ENCODE measurements around the gene NDUFAF2. TPM values are rescaled to one million over a fixed set of nuclear protein-coding genes. Genes with fewer than 3 reads are reported as not detected.

Gene NDUFAF2
- total RNA-seq, 1 donor from 2014 or later, result 27.5 TPM

GRCh38 chr5:60958088-60958487 is 13.1 kb downstream of the NDUFAF2 start:
- peaks cover 3% of the 10 kb centered on the region for H3K36me3 Mint-ChIP-seq
- H3K27me3 Mint-ChIP-seq, result no peaks in the 10 kb centered on the region
- no peaks in the 10 kb centered on the region for H3K4me1 Mint-ChIP-seq (ENCODE audit: unreplicated experiment)
- no peak overlapping the region for H3K4me3 Mint-ChIP-seq
- no peak for TF ChIP-seq CTCF (conservative IDR thresholded peaks at IDR 0.05)
- no peak for DNase-seq (ENCODE audit: extremely low spot score, unreplicated experiment)
- peaks cover 8% of the 10 kb centered on the region for H3K9me3 Mint-ChIP-seq
- H3K27ac Mint-ChIP-seq, result no peak overlapping the region

DNA sequence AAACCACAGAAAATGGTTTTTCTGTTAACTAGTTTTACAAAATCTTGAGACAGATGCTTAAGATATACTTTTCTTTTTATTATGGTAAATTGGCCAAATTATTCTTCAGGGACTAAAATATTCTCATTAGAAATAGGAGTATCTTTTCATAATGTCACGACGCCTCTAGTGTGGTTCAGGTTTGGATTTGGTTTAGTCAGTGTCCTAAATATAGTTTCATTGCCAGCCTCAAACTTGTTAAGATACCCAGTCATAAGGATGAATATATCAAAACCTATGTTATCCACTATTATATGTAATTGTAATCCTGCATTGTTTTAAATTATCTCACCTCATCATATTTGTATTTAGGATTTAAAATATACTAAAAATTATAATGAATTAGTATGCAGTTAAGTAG is 13.7 kb downstream of the NDUFAF2 start:
- peaks cover 8% of the 10 kb centered on the region for H3K9me3 Mint-ChIP-seq
- H3K36me3 Mint-ChIP-seq, result peaks cover 3% of the 10 kb centered on the region
- no peak for TF ChIP-seq CTCF (conservative IDR thresholded peaks at IDR 0.05)
- no peak overlapping the region for H3K27ac Mint-ChIP-seq
- no peaks in the 10 kb centered on the region for H3K27me3 Mint-ChIP-seq
- DNase-seq (ENCODE audit: extremely low spot score, unreplicated experiment), result no peak
- no peak overlapping the region for H3K4me3 Mint-ChIP-seq
- H3K4me1 Mint-ChIP-seq (ENCODE audit: unreplicated experiment), result no peaks in the 10 kb centered on the region

- H3K9me3 Mint-ChIP-seq, result peaks cover 8% of the 10 kb centered on the region
- H3K27me3 Mint-ChIP-seq, result no peaks in the 10 kb centered on the region
- DNase-seq (ENCODE audit: extremely low spot score, unreplicated experiment), result no peak
- no peaks in the 10 kb centered on the region for H3K4me1 Mint-ChIP-seq (ENCODE audit: unreplicated experiment)
- H3K36me3 Mint-ChIP-seq, result peaks cover 3% of the 10 kb centered on the region
- no peak overlapping the region for H3K4me3 Mint-ChIP-seq
- H3K27ac Mint-ChIP-seq, result no peak overlapping the region
- peak; percentile 62 for TF ChIP-seq CTCF (conservative IDR thresholded peaks at IDR 0.05)
These were observed 14.2 kb downstream of the NDUFAF2 start for GRCh38 chr5:60959156-60959555.

- H3K27ac Mint-ChIP-seq, result no peak overlapping the region
These were observed 15.6 kb downstream of the NDUFAF2 start for GRCh38 chr5:60960591-60960990.

DNA sequence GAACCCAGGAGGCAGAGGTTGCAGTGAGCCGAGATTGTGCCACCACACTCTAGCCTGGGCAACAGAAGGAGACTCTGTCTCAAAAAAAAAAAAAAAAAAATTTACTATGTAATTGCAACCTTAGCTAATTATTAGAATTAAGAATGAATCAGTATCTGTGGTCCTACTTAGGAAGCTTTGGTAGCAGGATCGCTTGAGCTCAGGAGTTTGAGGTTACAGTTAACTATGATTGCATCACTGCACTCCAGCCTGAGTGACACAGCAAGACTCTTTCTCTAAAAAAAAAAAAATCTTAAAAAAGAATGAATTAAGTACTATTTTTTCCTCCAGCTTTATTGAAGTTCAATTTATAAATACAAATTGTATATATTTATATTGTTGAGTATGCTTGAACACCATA is 16.7 kb downstream of the NDUFAF2 start:
- DNase-seq (ENCODE audit: extremely low spot score, unreplicated experiment), result no peak
- Mint-ChIP-seq H3K4me1 (ENCODE audit: unreplicated experiment) (no peaks in the 10 kb centered on the region), H3K27ac (no peak overlapping the region), H3K9me3 (no peaks in the 10 kb centered on the region), H3K4me3 (no peak overlapping the region), H3K36me3 (peaks cover 5% of the 10 kb centered on the region), H3K27me3 (no peaks in the 10 kb centered on the region)
- TF ChIP-seq CTCF (conservative IDR thresholded peaks at IDR 0.05), result no peak

More at GRCh38 chr5:60960591-60960990, 15.6 kb downstream of the NDUFAF2 start:
- Mint-ChIP-seq H3K36me3 (peaks cover 5% of the 10 kb centered on the region), H3K9me3 (no peaks in the 10 kb centered on the region), H3K4me3 (no peak overlapping the region), H3K27me3 (no peaks in the 10 kb centered on the region), H3K4me1 (ENCODE audit: unreplicated experiment) (no peaks in the 10 kb centered on the region)
- peak; percentile 79 for TF ChIP-seq CTCF (conservative IDR thresholded peaks at IDR 0.05)
- DNase-seq (ENCODE audit: extremely low spot score, unreplicated experiment), result no peak

GRCh38 chr5:60972231-60972630 is 27.2 kb downstream of the NDUFAF2 start:
- peaks cover 6% of the 10 kb centered on the region for H3K9me3 Mint-ChIP-seq
- no peak for DNase-seq (ENCODE audit: extremely low spot score, unreplicated experiment)
- no peaks in the 10 kb centered on the region for H3K4me1 Mint-ChIP-seq (ENCODE audit: unreplicated experiment)
- no peak overlapping the region for H3K27ac Mint-ChIP-seq
- no peak for TF ChIP-seq CTCF (conservative IDR thresholded peaks at IDR 0.05)
- H3K4me3 Mint-ChIP-seq, result no peak overlapping the region
- H3K27me3 Mint-ChIP-seq, result no peaks in the 10 kb centered on the region
- peaks cover 4% of the 10 kb centered on the region for H3K36me3 Mint-ChIP-seq
